Colonic mucosa (tissue), 4 donors: ENCODE data around the gene HJURP. TPM values are rescaled to one million over a fixed set of nuclear protein-coding genes. Genes with fewer than 3 reads are reported as not detected.

Source experiments
- DNase-seq: peaks from one replicate; pipeline ENCODE4 v3.0.0-alpha.2; 2020
- H3K27ac ChIP-seq: fragments of 200-600 bp; one replicate; pipeline ENCODE4 v1.8.0; 2021
- H3K27me3 ChIP-seq: fragments of 200-600 bp; one replicate; pipeline ENCODE4 v1.8.0; 2021
- H3K36me3 ChIP-seq: fragments of 200-600 bp; one replicate; pipeline ENCODE4 v1.8.0; 2021
- H3K4me1 ChIP-seq: fragments of 200-600 bp; one replicate; pipeline ENCODE4 v1.8.0; 2021; ENCODE audit warnings: mild to moderate bottlenecking
- H3K4me3 ChIP-seq: fragments of 200-600 bp; one replicate; pipeline ENCODE4 v1.8.0; 2021
- H3K9ac ChIP-seq, 2 donors: one replicate each; pipeline ENCODE4 v1.7.0; 2013; ENCODE audit warnings: control low read depth in 2 of 2, low read depth in 2 of 2, low read length in 2 of 2
- H3K9me3 ChIP-seq: fragments of 200-600 bp; one replicate; pipeline ENCODE4 v1.8.0; 2021
- CTCF ChIP-seq: fragments of 200-600 bp; IDR thresholded peaks from one replicate; pipeline ENCODE4 v1.8.0; 2022; ENCODE audit warnings: antibody characterized with exemption, mild to moderate bottlenecking
- intact Hi-C: fragments of 100-400 bp; cut with DNase I; formaldehyde crosslinking; loops from one replicate; pipeline ENCODE4 v1.14.1; 2022
- total RNA-seq, 2 donors: library from RNA; stranded (reverse); fragmentation: NEBNext Ultra II Directional in 1 of 2; extraction: Animal tissue kit (Norgen Biotek cat#: 25700) in 1 of 2; gene quantifications; one replicate each; pipeline ENCODE4 v1.2.1, GENCODE V29; 2021
- donor health status: healthy.
- donor health status: DM: no; HTN: no; CAD: no.
- donor health status: DM: no; HTN: no; CAD: no.

HJURP gene
- total RNA-seq, 2 donors from 2014 or later: 8.9 to 40.8 TPM

- H3K4me1 ChIP-seq: no peaks in the 10 kb centered on the region
- H3K4me3 ChIP-seq: no peak overlapping the region
- H3K9ac ChIP-seq: no peak overlapping the region
- no peaks in the 10 kb centered on the region for H3K9me3 ChIP-seq
- TF ChIP-seq CTCF: no peak
- no peaks in the 10 kb centered on the region for H3K36me3 ChIP-seq
- H3K27ac ChIP-seq: no peak overlapping the region
- DNase-seq: no peak
- H3K27me3 ChIP-seq: no peaks in the 10 kb centered on the region
- intact Hi-C loops: loop anchor here (10.0 kb wide), 1 partner anchor 583 kb away; no protein-coding TSS in a partner anchor
Measured at GRCh38 chr2:233848276-233848675, 6.1 kb downstream of the HJURP start.

GRCh38 chr2:233847248-233847898 is 7.0 kb downstream of the HJURP start:
- Histone ChIP-seq H3K27ac (no peak overlapping the region), H3K4me1 (no peaks in the 10 kb centered on the region), H3K9me3 (no peaks in the 10 kb centered on the region), H3K36me3 (no peaks in the 10 kb centered on the region), H3K27me3 (no peaks in the 10 kb centered on the region), H3K4me3 (no peak overlapping the region), H3K9ac (no peak overlapping the region)
- no peak for TF ChIP-seq CTCF
- intact Hi-C loops: loop anchor here (10.0 kb wide), 1 partner anchor 583 kb away; no protein-coding TSS in a partner anchor
- DNase-seq: no peak

GRCh38 chr2:233846387-233847247 is 7.7 kb downstream of the HJURP start:
- TF ChIP-seq CTCF: no peak
- H3K27me3 ChIP-seq: no peaks in the 10 kb centered on the region
- intact Hi-C loops: loop anchor here (10.0 kb wide), 1 partner anchor 582 kb away; no protein-coding TSS in a partner anchor
- DNase-seq: no peak
- no peak overlapping the region for H3K27ac ChIP-seq
- H3K4me1 ChIP-seq: no peaks in the 10 kb centered on the region
- H3K9ac ChIP-seq: no peak overlapping the region
- H3K9me3 ChIP-seq: no peaks in the 10 kb centered on the region
- no peaks in the 10 kb centered on the region for H3K36me3 ChIP-seq
- H3K4me3 ChIP-seq: no peak overlapping the region

GRCh38 chr2:233845301-233846060 is 8.9 kb downstream of the HJURP start:
- Histone ChIP-seq H3K4me1 (no peaks in the 10 kb centered on the region), H3K4me3 (no peak overlapping the region), H3K9me3 (no peaks in the 10 kb centered on the region), H3K27ac (no peak overlapping the region), H3K36me3 (no peaks in the 10 kb centered on the region), H3K9ac (no peak overlapping the region), H3K27me3 (no peaks in the 10 kb centered on the region)
- intact Hi-C loops: loop anchor here (10.0 kb wide), 1 partner anchor 581 kb away; no protein-coding TSS in a partner anchor
- no peak for DNase-seq
- TF ChIP-seq CTCF: no peak

GRCh38 chr2:233844836-233845235 is 9.5 kb downstream of the HJURP start:
- H3K9ac ChIP-seq: no peak overlapping the region
- H3K27me3 ChIP-seq: no peaks in the 10 kb centered on the region
- intact Hi-C loops: loop anchor here (10.0 kb wide), 1 partner anchor 580 kb away; no protein-coding TSS in a partner anchor
- H3K4me3 ChIP-seq: no peak overlapping the region
- H3K27ac ChIP-seq: no peak overlapping the region
- H3K4me1 ChIP-seq: no peaks in the 10 kb centered on the region
- H3K36me3 ChIP-seq: no peaks in the 10 kb centered on the region
- H3K9me3 ChIP-seq: no peaks in the 10 kb centered on the region
- no peak for DNase-seq
- TF ChIP-seq CTCF: no peak
